HepG2 (cell line): ENCODE data around the gene NFILZ.

ENCODE experiments used
- CREB1 ChIP-seq, 2 experiments: fragments of 450-650 bp in 1 of 2; IDR thresholded peaks; 2 replicates each; pipeline ENCODE4 v1.6.1; 2016 to 2017; ENCODE audit warnings: control low read depth in 1 of 2, mild to moderate bottlenecking in 1 of 2, missing compliant biosample characterization in 1 of 2, missing genetic modification characterization in 1 of 2
- HCFC1 ChIP-seq: fragments of 150-350 bp; IDR thresholded peaks from 2 replicates; pipeline ENCODE4 v1.6.1; 2014; ENCODE audit warnings: low read depth, low read length
- MYC ChIP-seq: sonication (generic); formaldehyde crosslinking; IDR thresholded peaks from 2 replicates; pipeline ENCODE4 v1.9.0; 2021; ENCODE audit warnings: missing genetic modification reagents, borderline replicate concordance
- NFYB ChIP-seq: sonication (generic); formaldehyde crosslinking; IDR thresholded peaks from 2 replicates; pipeline ENCODE4 v1.4.0; 2020; ENCODE audit warnings: missing genetic modification reagents
- NRL ChIP-seq: sonication (generic); formaldehyde crosslinking; IDR thresholded peaks from 2 replicates; pipeline ENCODE4 v1.5.0; 2020; ENCODE audit warnings: missing genetic modification reagents, mild to moderate bottlenecking, moderate library complexity, borderline replicate concordance
- ZBTB7B ChIP-seq: sonication (generic); formaldehyde crosslinking; IDR thresholded peaks from 2 replicates; pipeline ENCODE4 v1.4.0; 2020; ENCODE audit warnings: missing genetic modification reagents
- ZKSCAN5 ChIP-seq: sonication (generic); formaldehyde crosslinking; IDR thresholded peaks from 2 replicates; pipeline ENCODE4 v1.5.1; 2020; ENCODE audit warnings: mild to moderate bottlenecking, missing genetic modification reagents
- ZNF263 ChIP-seq: sonication (generic); formaldehyde crosslinking; IDR thresholded peaks from 2 replicates; pipeline ENCODE4 v1.4.0; 2020; ENCODE audit warnings: missing genetic modification reagents
- TF ChIP-seq, protein P1 (sequence below): sonication (generic); formaldehyde crosslinking; IDR thresholded peaks from 2 replicates; pipeline ENCODE4 v1.5.0; 2020; ENCODE audit warnings: mild to moderate bottlenecking, missing genetic modification reagents, moderate library complexity

DNA sequence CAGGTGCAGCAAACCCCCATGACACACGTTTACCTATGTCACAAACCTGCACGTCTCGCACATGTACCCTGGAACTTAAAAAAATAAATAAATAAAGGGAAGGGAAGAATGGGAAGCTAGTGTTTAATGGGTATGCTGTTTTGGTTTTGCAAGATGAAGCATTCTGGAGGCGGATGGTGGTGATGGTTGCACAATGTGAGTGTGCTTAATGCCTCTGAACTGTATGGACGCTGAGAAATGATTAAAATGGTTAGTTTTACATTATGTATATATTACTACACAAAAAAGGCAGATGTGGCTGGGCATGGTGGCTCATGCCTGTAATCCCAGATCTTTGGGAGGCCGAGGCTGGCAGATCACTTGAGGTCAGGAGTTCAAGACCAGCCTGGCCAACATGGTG is 17.8 kb downstream of the NFILZ start:
- TF ChIP-seq CREB1 (IDR thresholded peaks at IDR 0.05) (no peak), CREB1 (CRISPR knock-in tag; IDR thresholded peaks at IDR 0.05) (no peak), HCFC1 (no peak), ZKSCAN5 (CRISPR knock-in tag) (no peak), ZBTB7B (CRISPR knock-in tag) (no peak), MYC (no peak), NRL (no peak), NFYB (no peak), ZNF263 (CRISPR knock-in tag) (no peak)
- TF ChIP-seq, protein P1, sequence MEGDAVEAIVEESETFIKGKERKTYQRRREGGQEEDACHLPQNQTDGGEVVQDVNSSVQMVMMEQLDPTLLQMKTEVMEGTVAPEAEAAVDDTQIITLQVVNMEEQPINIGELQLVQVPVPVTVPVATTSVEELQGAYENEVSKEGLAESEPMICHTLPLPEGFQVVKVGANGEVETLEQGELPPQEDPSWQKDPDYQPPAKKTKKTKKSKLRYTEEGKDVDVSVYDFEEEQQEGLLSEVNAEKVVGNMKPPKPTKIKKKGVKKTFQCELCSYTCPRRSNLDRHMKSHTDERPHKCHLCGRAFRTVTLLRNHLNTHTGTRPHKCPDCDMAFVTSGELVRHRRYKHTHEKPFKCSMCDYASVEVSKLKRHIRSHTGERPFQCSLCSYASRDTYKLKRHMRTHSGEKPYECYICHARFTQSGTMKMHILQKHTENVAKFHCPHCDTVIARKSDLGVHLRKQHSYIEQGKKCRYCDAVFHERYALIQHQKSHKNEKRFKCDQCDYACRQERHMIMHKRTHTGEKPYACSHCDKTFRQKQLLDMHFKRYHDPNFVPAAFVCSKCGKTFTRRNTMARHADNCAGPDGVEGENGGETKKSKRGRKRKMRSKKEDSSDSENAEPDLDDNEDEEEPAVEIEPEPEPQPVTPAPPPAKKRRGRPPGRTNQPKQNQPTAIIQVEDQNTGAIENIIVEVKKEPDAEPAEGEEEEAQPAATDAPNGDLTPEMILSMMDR: no peak
